Trophoblast cell (in vitro differentiated cells and primary cell): ENCODE measurements around the gene LRCOL1.
"Not testable (repeated sequence)": the region's sequence is repeated elsewhere in the genome, so short reads cannot be mapped to it uniquely, and the experiment has no call there.

ENCODE experiments used
- DNase-seq, 2 donors: peaks; one replicate each; pipeline ENCODE4 v3.0.0-alpha.2; 2016
- H2AFZ ChIP-seq: 2 replicates; pipeline ENCODE4 v1.6.1; 2013; ENCODE audit warnings: low read length, moderate library complexity, mild to moderate bottlenecking; ENCODE audit not compliant: insufficient read depth, poor library complexity
- H2AK5ac ChIP-seq: 2 replicates; pipeline ENCODE4 v1.6.1; 2013; ENCODE audit warnings: mild to moderate bottlenecking, low read length
- H2BK120ac ChIP-seq: 2 replicates; pipeline ENCODE4 v1.6.1; 2013; ENCODE audit warnings: low read length, mild to moderate bottlenecking, moderate library complexity; ENCODE audit not compliant: insufficient read depth, poor library complexity
- H2BK12ac ChIP-seq: 2 replicates; pipeline ENCODE4 v1.6.1; 2013; ENCODE audit warnings: mild to moderate bottlenecking, low read length, moderate library complexity
- H2BK5ac ChIP-seq: 2 replicates; pipeline ENCODE4 v1.6.1; 2013; ENCODE audit warnings: low read length, low read depth, moderate library complexity, mild to moderate bottlenecking; ENCODE audit not compliant: poor library complexity
- H3K14ac ChIP-seq: 2 replicates; pipeline ENCODE4 v1.6.1; 2013; ENCODE audit warnings: mild to moderate bottlenecking, low read length
- H3K18ac ChIP-seq: 2 replicates; pipeline ENCODE4 v1.6.1; 2013; ENCODE audit warnings: mild to moderate bottlenecking, low read length
- H3K23ac ChIP-seq: 2 replicates; pipeline ENCODE4 v1.6.1; 2013; ENCODE audit warnings: low read length
- H3K27ac ChIP-seq: 2 replicates; pipeline ENCODE4 v1.5.1; 2013; ENCODE audit warnings: low read depth, mild to moderate bottlenecking, inconsistent platforms, low read length, moderate library complexity
- H3K27me3 ChIP-seq: 2 replicates; pipeline ENCODE4 v1.6.1; 2013; ENCODE audit warnings: inconsistent platforms, mild to moderate bottlenecking, low read length, moderate library complexity; ENCODE audit not compliant: insufficient read depth
- H3K36me3 ChIP-seq, 2 experiments: 1 replicate in 1 of 2; 2 replicates in 1 of 2; pipeline ENCODE4 v1.6.1; 2013; ENCODE audit warnings: low read length in 2 of 2, mild to moderate bottlenecking in 2 of 2, moderate library complexity in 1 of 2; ENCODE audit not compliant: insufficient read depth in 2 of 2, control insufficient read depth in 1 of 2
- H3K4ac ChIP-seq: 2 replicates; pipeline ENCODE4 v1.6.1; 2013; ENCODE audit warnings: low read depth, mild to moderate bottlenecking, low read length, moderate library complexity
- H3K4me1 ChIP-seq, 2 experiments: 1 replicate in 1 of 2; 2 replicates in 1 of 2; pipeline ENCODE4 v1.6.1; 2013; ENCODE audit warnings: low read length in 2 of 2, mild to moderate bottlenecking in 2 of 2, moderate library complexity in 1 of 2; ENCODE audit not compliant: insufficient read depth in 2 of 2, control insufficient read depth in 1 of 2
- H3K4me2 ChIP-seq: 2 replicates; pipeline ENCODE4 v1.6.1; 2013; ENCODE audit warnings: inconsistent platforms, mild to moderate bottlenecking, low read length, moderate library complexity
- H3K4me3 ChIP-seq: 2 replicates; pipeline ENCODE4 v1.5.1; 2013; ENCODE audit warnings: mild to moderate bottlenecking, low read depth, low read length, inconsistent platforms
- H3K79me1 ChIP-seq: one replicate; pipeline ENCODE4 v1.6.1; 2013; ENCODE audit warnings: low read length
- H3K79me2 ChIP-seq: 2 replicates; pipeline ENCODE4 v1.6.1; 2013; ENCODE audit warnings: low read length, mild to moderate bottlenecking; ENCODE audit not compliant: control insufficient read depth, insufficient read depth, poor library complexity
- H3K9ac ChIP-seq: 2 replicates; pipeline ENCODE4 v1.6.1; 2013; ENCODE audit warnings: mild to moderate bottlenecking, low read length
- H3K9me3 ChIP-seq: 2 replicates; pipeline ENCODE4 v1.6.1; 2013; ENCODE audit warnings: low read depth, mild to moderate bottlenecking, control low read depth, inconsistent platforms, low read length; ENCODE audit not compliant: insufficient read depth
- H4K12ac ChIP-seq: 2 replicates; pipeline ENCODE4 v1.6.1; 2013; ENCODE audit warnings: low read depth, mild to moderate bottlenecking, low read length, moderate library complexity
- H4K8ac ChIP-seq: 2 replicates; pipeline ENCODE4 v1.6.1; 2013; ENCODE audit warnings: low read depth, mild to moderate bottlenecking, low read length, moderate library complexity
- H4K91ac ChIP-seq: one replicate; pipeline ENCODE4 v1.6.1; 2013; ENCODE audit warnings: low read depth, mild to moderate bottlenecking, low read length, moderate library complexity
- WGBS: extraction: QIAGEN DNeasy Blood & Tissue Kit; methylation state at CpG from one replicate; pipeline ENCODE4 v1.1.7; 2013; ENCODE audit warnings: missing lambda C conversion rate; ENCODE audit not compliant: insufficient read length, insufficient coverage; ENCODE audit errors: extremely low coverage; 5-methylcytosine and 5-hydroxymethylcytosine counted together

LRCOL1 gene

DNA sequence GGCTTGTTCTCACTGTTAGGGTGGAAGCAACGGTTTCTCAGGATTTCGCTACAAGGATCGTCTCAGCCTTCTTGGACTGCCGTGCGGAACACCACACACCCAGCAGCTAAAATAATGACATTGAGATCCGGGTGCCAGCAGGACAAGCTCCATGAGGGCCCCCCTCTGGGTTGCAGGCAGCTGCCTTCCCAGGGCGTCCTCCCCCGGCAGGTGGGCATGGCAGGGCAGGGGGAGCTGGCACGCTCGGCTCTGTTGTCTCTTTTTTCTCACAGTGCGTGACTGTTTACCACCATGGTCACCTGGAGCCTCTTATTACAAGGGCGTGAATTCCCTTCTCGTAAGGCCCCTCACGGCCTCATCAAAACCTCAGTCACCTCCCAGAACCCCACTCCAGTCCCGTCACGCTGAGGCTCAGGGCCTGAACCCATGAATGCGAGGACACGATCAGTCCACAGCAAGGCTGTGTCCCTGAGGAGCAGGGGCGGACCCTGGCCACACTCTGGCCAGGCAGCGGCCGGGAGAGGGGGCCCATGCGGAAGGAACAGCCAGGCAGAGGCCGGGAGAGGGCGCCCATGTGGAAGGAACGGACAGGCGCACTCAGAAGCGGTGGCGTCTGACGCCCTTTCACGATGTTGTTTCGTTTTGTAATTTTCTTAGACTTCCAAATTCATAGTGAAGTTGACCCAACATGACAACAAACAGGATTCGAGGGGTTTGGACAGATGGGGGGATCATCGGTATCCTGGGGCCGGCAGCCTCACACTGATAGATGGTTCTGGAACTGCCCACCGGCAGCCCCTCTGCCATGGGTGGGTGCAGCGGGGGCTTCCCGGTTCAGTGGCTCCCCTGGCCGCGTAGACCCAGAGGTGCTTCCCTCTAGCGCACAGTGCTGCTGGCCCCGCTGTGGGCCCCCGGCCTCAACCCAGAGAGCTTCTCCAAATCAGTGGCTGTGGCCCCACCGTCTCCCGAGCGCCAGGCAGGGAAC is 10.0 kb downstream of the LRCOL1 start:
- H2BK120ac ChIP-seq, result no peak overlapping the region
- H4K8ac ChIP-seq, result no peak overlapping the region
- H3K27me3 ChIP-seq, result peaks cover 7% of the 10 kb centered on the region
- H2BK12ac ChIP-seq, result no peak overlapping the region
- H3K4me2 ChIP-seq, result no peak overlapping the region
- H3K14ac ChIP-seq, result no peak overlapping the region
- DNase-seq, result peak; percentile 69 to 75
- no peak overlapping the region for H3K4me3 ChIP-seq
- no peaks in the 10 kb centered on the region for H3K79me2 ChIP-seq
- H4K91ac ChIP-seq, result no peak overlapping the region
- no peak overlapping the region for H3K4ac ChIP-seq
- no peaks in the 10 kb centered on the region for H3K79me1 ChIP-seq
- H3K9ac ChIP-seq, result no peak overlapping the region
- H4K12ac ChIP-seq, result no peak overlapping the region
- H3K23ac ChIP-seq, result no peak overlapping the region
- peaks cover 0 to 7% of the 10 kb centered on the region in 2 experiments for H3K4me1 ChIP-seq
- H2AK5ac ChIP-seq, result no peak overlapping the region
- H2AFZ ChIP-seq, result no peak overlapping the region
- H3K36me3 ChIP-seq, result no peaks in the 10 kb centered on the region
- WGBS, result no CpG with 5 or more reads among the region's 45 CpGs
- H3K9me3 ChIP-seq, result no peaks in the 10 kb centered on the region
- H3K18ac ChIP-seq, result no peak overlapping the region
- no peak overlapping the region for H3K27ac ChIP-seq
- H2BK5ac ChIP-seq, result no peak overlapping the region

DNA sequence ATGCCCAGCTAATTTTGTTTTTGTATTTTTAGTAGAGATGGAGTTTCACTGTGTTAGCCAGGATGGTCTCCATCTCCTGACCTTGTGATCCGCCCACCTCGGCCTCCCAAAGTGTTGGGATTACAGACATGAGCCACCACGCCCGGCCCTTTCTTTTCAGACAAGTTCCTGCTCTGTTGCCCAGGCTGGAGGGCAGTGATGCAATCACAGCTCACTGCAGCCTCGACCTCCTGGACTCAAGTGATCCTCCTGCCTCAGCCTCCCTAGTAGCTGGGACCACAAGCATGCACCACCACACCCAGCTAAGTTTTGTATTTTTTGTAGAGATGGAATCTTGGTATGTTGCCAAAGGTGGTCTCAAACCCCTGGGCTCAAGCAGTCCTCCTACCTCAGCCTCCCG is 10.9 kb downstream of the LRCOL1 start:
- H2BK12ac ChIP-seq, H3K4me1 ChIP-seq, H4K8ac ChIP-seq, H3K18ac ChIP-seq, H2AFZ ChIP-seq, H3K27me3 ChIP-seq, H2BK5ac ChIP-seq, H4K12ac ChIP-seq, H3K27ac ChIP-seq, H3K4ac ChIP-seq, H4K91ac ChIP-seq, H3K9me3 ChIP-seq, H3K23ac ChIP-seq, H3K14ac ChIP-seq, H3K79me2 ChIP-seq, H2AK5ac ChIP-seq, H2BK120ac ChIP-seq, H3K9ac ChIP-seq, DNase-seq, H3K79me1 ChIP-seq, H3K36me3 ChIP-seq, H3K4me3 ChIP-seq, H3K4me2 ChIP-seq: not testable (repeated sequence)
- WGBS, result no CpG with 5 or more reads among the region's 6 CpGs

DNA sequence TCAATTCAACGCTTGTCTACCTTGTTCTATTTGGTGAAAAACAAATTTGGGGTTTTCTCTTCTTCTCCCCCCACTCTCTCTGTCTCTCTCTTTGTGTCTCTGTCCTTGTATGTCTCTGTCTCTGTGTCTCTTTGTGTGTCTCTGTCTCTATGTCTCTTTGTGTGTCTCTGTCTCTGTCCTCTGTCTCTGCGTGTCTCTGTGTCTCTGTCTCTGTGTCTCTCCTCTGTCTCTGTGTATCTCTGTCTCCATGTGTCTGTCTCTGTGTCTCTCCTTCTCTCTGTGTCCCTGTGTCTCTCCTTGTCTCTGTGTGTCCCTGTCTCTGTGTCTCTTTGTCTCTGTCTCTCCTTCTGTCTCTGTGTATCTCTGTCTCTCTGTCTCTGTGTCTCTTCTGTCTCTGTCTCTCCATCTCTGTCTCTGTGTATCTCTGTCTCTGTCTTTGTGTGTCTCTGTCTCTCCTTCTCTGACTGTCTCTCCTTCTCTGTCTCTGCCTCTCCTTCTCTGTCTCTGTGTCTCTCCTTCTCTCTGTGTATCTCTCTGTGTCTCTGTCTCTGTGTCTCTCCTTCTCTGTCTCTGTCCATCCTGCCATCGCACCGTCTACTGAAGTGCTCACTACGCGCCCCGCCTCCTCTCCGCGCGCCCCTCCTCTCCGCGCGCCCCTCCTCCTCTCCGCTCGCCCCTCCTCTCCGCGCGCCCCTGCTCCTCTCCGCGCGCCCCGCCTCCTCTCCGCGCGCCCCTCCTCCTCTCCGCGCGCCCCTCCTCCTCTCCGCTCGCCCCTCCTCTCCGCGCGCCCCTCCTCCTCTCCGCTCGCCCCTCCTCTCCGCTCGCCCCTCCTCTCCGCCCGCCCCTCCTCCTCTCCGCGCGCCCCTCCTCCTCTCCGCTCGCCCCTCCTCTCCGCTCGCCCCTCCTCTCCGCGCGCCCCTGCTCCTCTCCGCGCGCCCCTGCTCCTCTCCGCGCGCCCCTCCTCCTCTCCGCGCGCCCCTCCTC is 12.8 kb downstream of the LRCOL1 start:
- Histone ChIP-seq H2AK5ac (no peak overlapping the region), H3K9ac (no peak overlapping the region), H3K18ac (no peak overlapping the region), H3K79me1 (no peaks in the 10 kb centered on the region), H3K14ac (no peak overlapping the region), H4K8ac (no peak overlapping the region), H3K79me2 (no peaks in the 10 kb centered on the region), H3K4me3 (peak overlapping the region; percentile 60), H4K12ac (no peak overlapping the region), H3K27ac (no peak overlapping the region), H3K9me3 (peaks cover 3% of the 10 kb centered on the region), H3K27me3 (peaks cover 5% of the 10 kb centered on the region), H2BK12ac (no peak overlapping the region), H4K91ac (no peak overlapping the region), H2AFZ (no peak overlapping the region), H3K4ac (no peak overlapping the region), H3K23ac (no peak overlapping the region), H2BK120ac (no peak overlapping the region), H3K4me2 (peak overlapping the region; percentile 57), H3K4me1 (peaks cover 0 to 7% of the 10 kb centered on the region in 2 experiments), H2BK5ac (no peak overlapping the region), H3K36me3 (no peaks in the 10 kb centered on the region)
- WGBS, result no CpG with 5 or more reads among the region's 58 CpGs
- peak in 1 of 2 donors; percentile 54 for DNase-seq

DNA sequence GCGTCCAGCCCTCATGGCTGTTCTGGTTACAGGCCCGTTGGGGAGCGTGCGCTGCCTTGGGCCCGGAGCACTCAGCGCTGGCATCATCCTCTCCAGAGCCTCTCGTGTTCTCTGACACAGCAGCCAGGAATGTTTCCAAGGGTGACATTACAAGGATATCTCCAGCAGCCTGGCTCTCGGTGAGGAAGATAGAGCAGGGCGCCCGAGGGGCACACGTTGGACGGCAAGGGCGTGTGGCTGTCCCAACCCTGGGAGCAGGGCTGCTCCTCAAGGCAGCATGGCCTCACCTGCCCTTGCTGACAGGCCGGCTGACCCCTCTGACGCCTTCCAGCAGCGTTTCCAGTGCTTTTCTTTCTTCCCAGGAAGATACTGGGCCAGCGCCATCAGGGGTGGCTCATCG is 14.4 kb downstream of the LRCOL1 start:
- peaks cover 3% of the 10 kb centered on the region for H3K9me3 ChIP-seq
- H2BK120ac ChIP-seq, result no peak overlapping the region
- H3K4me2 ChIP-seq, result no peak overlapping the region
- H2BK5ac ChIP-seq, result no peak overlapping the region
- no peak overlapping the region for H4K91ac ChIP-seq
- H3K9ac ChIP-seq, result no peak overlapping the region
- no peaks in the 10 kb centered on the region for H3K79me2 ChIP-seq
- no peak overlapping the region for H3K4ac ChIP-seq
- peak; percentile 97 for DNase-seq
- no CpG with 5 or more reads among the region's 18 CpGs for WGBS
- H3K14ac ChIP-seq, result no peak overlapping the region
- H3K4me3 ChIP-seq, result no peak overlapping the region
- peaks cover 4% of the 10 kb centered on the region for H3K27me3 ChIP-seq
- H3K18ac ChIP-seq, result no peak overlapping the region
- H2AFZ ChIP-seq, result no peak overlapping the region
- H3K36me3 ChIP-seq, result no peaks in the 10 kb centered on the region
- no peak overlapping the region for H2AK5ac ChIP-seq
- no peaks in the 10 kb centered on the region for H3K79me1 ChIP-seq
- no peak overlapping the region for H2BK12ac ChIP-seq
- no peak overlapping the region for H4K12ac ChIP-seq
- H3K4me1 ChIP-seq, result peaks cover 0 to 7% of the 10 kb centered on the region in 2 experiments
- no peak overlapping the region for H3K23ac ChIP-seq
- H3K27ac ChIP-seq, result no peak overlapping the region
- no peak overlapping the region for H4K8ac ChIP-seq
